GM23338 (cell line): ENCODE results near the gene MAGEA4.

Source experiments
- CREB1 ChIP-seq: fragments of 250-450 bp; sonication (Bioruptor Pico); IDR thresholded peaks from 2 replicates; pipeline ENCODE4 v1.5.0; 2020; ENCODE audit warnings: low read depth, mild to moderate bottlenecking, moderate library complexity
- EZH2 ChIP-seq: fragments of 200-600 bp; sonication (generic); IDR thresholded peaks from one replicate; pipeline ENCODE4 v1.8.0; 2017; ENCODE audit warnings: antibody characterized with exemption, mild to moderate bottlenecking, low read depth; ENCODE audit not compliant: unreplicated experiment
- EZH2phosphoT487 ChIP-seq: fragments of 200-600 bp; sonication (generic); IDR thresholded peaks from one replicate; pipeline ENCODE4 v1.8.1; 2018; ENCODE audit warnings: antibody characterized with exemption; ENCODE audit not compliant: unreplicated experiment
- POLR2AphosphoS5 ChIP-seq: IDR thresholded peaks from 2 replicates; pipeline ENCODE4 v1.6.1; 2016; ENCODE audit warnings: antibody characterized with exemption, low read depth
- STAT1 ChIP-seq: IDR thresholded peaks from one replicate; pipeline ENCODE4 v1.6.1; 2016; ENCODE audit warnings: antibody characterized with exemption; ENCODE audit not compliant: unreplicated experiment
- TF ChIP-seq, protein P1 (sequence below), 2 experiments: fragments of 200-600 bp in 1 of 2; sonication (generic) in 1 of 2; conservative IDR thresholded peaks; 2 replicates each; pipeline versions ENCODE4 v1.5.1 to v1.6.1; 2016 to 2017; ENCODE audit warnings: antibody characterized with exemption in 2 of 2, low read depth in 2 of 2, mild to moderate bottlenecking in 2 of 2, moderate library complexity in 1 of 2

DNA sequence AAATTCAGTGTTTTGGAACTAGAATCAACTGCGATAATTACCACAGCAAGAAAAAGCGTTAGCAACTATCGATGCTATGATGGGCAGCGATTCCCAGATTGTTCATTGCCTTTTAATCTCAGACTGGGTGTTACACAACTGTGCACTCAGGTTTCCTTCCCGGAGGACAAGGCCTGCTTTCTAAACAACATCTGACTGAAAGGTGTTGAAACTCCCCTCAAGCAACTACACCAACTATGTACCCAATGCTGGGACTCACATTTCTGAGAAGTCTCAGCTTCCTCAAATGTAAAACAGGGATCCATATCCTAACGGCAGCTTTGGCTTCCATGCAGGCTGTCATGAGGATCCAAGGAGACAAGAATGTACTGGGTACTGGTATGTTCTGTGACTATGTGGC lies 53.5 kb downstream of the MAGEA4 start:
- no peak for TF ChIP-seq STAT1
- TF ChIP-seq EZH2phosphoT487, result no peak
- TF ChIP-seq, protein P1, sequence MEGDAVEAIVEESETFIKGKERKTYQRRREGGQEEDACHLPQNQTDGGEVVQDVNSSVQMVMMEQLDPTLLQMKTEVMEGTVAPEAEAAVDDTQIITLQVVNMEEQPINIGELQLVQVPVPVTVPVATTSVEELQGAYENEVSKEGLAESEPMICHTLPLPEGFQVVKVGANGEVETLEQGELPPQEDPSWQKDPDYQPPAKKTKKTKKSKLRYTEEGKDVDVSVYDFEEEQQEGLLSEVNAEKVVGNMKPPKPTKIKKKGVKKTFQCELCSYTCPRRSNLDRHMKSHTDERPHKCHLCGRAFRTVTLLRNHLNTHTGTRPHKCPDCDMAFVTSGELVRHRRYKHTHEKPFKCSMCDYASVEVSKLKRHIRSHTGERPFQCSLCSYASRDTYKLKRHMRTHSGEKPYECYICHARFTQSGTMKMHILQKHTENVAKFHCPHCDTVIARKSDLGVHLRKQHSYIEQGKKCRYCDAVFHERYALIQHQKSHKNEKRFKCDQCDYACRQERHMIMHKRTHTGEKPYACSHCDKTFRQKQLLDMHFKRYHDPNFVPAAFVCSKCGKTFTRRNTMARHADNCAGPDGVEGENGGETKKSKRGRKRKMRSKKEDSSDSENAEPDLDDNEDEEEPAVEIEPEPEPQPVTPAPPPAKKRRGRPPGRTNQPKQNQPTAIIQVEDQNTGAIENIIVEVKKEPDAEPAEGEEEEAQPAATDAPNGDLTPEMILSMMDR (conservative IDR thresholded peaks at IDR 0.05; ENCODE audit: low read depth in 2 of 2), result no peak
- TF ChIP-seq EZH2, result no peak
- TF ChIP-seq CREB1 (CRISPR knock-in tag), result no peak
- TF ChIP-seq POLR2AphosphoS5, result no peak
